ENCODE data around the gene PRRT3. TPM values are rescaled to one million over a fixed set of nuclear protein-coding genes. Genes with fewer than 3 reads are reported as not detected.

Gene PRRT3
- total and polyA plus RNA-seq, 2 of the 13 experiments (the other 11 are each of a cell fraction or from before 2014, with no cell fraction given): 0.22 to 0.44 TPM

DNA sequence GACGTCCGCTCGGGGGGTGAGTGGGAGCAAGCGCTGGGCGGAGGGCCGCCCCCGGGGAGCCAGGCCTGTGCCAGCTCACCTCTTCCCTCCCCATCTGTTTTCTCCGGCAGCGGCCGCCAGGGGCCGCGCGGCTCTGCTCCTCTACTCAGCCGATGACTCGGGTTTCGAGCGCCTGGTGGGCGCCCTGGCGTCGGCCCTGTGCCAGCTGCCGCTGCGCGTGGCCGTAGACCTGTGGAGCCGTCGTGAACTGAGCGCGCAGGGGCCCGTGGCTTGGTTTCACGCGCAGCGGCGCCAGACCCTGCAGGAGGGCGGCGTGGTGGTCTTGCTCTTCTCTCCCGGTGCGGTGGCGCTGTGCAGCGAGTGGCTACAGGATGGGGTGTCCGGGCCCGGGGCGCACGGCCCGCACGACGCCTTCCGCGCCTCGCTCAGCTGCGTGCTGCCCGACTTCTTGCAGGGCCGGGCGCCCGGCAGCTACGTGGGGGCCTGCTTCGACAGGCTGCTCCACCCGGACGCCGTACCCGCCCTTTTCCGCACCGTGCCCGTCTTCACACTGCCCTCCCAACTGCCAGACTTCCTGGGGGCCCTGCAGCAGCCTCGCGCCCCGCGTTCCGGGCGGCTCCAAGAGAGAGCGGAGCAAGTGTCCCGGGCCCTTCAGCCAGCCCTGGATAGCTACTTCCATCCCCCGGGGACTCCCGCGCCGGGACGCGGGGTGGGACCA lies 19.2 kb downstream of the PRRT3 start (continued):
- 0 out of 2 replicates have a peak, but pooled peaks have one; percentile 24 for TF ChIP-seq ZNF549 (CRISPR knock-in tag; IDR thresholded peaks at IDR 0.05)
- TF ChIP-seq, protein P1, sequence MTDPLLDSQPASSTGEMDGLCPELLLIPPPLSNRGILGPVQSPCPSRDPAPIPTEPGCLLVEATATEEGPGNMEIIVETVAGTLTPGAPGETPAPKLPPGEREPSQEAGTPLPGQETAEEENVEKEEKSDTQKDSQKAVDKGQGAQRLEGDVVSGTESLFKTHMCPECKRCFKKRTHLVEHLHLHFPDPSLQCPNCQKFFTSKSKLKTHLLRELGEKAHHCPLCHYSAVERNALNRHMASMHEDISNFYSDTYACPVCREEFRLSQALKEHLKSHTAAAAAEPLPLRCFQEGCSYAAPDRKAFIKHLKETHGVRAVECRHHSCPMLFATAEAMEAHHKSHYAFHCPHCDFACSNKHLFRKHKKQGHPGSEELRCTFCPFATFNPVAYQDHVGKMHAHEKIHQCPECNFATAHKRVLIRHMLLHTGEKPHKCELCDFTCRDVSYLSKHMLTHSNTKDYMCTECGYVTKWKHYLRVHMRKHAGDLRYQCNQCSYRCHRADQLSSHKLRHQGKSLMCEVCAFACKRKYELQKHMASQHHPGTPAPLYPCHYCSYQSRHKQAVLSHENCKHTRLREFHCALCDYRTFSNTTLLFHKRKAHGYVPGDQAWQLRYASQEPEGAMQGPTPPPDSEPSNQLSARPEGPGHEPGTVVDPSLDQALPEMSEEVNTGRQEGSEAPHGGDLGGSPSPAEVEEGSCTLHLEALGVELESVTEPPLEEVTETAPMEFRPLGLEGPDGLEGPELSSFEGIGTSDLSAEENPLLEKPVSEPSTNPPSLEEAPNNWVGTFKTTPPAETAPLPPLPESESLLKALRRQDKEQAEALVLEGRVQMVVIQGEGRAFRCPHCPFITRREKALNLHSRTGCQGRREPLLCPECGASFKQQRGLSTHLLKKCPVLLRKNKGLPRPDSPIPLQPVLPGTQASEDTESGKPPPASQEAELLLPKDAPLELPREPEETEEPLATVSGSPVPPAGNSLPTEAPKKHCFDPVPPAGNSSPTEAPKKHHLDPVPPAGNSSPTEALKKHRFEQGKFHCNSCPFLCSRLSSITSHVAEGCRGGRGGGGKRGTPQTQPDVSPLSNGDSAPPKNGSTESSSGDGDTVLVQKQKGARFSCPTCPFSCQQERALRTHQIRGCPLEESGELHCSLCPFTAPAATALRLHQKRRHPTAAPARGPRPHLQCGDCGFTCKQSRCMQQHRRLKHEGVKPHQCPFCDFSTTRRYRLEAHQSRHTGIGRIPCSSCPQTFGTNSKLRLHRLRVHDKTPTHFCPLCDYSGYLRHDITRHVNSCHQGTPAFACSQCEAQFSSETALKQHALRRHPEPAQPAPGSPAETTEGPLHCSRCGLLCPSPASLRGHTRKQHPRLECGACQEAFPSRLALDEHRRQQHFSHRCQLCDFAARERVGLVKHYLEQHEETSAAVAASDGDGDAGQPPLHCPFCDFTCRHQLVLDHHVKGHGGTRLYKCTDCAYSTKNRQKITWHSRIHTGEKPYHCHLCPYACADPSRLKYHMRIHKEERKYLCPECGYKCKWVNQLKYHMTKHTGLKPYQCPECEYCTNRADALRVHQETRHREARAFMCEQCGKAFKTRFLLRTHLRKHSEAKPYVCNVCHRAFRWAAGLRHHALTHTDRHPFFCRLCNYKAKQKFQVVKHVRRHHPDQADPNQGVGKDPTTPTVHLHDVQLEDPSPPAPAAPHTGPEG (CRISPR knock-in tag; IDR thresholded peaks at IDR 0.05): no peak
- no peak for TF ChIP-seq SALL2 (CRISPR knock-in tag; IDR thresholded peaks at IDR 0.05)
- TF ChIP-seq, protein P2, sequence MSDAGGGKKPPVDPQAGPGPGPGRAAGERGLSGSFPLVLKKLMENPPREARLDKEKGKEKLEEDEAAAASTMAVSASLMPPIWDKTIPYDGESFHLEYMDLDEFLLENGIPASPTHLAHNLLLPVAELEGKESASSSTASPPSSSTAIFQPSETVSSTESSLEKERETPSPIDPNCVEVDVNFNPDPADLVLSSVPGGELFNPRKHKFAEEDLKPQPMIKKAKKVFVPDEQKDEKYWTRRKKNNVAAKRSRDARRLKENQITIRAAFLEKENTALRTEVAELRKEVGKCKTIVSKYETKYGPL (CRISPR knock-in tag; IDR thresholded peaks at IDR 0.05): no peak
- no peak for TF ChIP-seq HNRNPK (IDR thresholded peaks at IDR 0.05; ENCODE audit: low read depth, low read length, poor library complexity, severe bottlenecking)
- no peak for TF ChIP-seq ARNT (IDR thresholded peaks at IDR 0.05)
- TF ChIP-seq, protein P3, sequence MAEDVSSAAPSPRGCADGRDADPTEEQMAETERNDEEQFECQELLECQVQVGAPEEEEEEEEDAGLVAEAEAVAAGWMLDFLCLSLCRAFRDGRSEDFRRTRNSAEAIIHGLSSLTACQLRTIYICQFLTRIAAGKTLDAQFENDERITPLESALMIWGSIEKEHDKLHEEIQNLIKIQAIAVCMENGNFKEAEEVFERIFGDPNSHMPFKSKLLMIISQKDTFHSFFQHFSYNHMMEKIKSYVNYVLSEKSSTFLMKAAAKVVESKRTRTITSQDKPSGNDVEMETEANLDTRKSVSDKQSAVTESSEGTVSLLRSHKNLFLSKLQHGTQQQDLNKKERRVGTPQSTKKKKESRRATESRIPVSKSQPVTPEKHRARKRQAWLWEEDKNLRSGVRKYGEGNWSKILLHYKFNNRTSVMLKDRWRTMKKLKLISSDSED (CRISPR knock-in tag; IDR thresholded peaks at IDR 0.05): no peak
- peak; percentile 10; the same call in 1 of the 2 replicates for TF ChIP-seq ZNF160 (CRISPR knock-in tag; IDR thresholded peaks at IDR 0.05)
- TF ChIP-seq, protein P4, sequence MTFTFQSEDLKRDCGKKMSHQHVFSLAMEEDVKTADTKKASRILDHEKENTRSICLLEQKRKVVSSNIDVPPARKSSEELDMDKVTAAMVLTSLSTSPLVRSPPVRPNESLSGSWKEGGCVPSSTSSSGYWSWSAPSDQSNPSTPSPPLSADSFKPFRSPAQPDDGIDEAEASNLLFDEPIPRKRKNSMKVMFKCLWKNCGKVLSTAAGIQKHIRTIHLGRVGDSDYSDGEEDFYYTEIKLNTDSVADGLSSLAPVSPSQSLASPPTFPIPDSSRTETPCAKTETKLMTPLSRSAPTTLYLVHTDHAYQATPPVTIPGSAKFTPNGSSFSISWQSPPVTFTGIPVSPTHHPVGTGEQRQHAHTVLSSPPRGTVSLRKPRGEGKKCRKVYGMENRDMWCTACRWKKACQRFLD (CRISPR knock-in tag; IDR thresholded peaks at IDR 0.05; ENCODE audit: borderline replicate concordance): peak; percentile 78; the same call in 1 of the 2 replicates
- TF ChIP-seq SIX4 (CRISPR knock-in tag; IDR thresholded peaks at IDR 0.05): peak; percentile 24; the same call in 1 of the 2 replicates
- peak; percentile 39; the same call in 1 of the 2 replicates for TF ChIP-seq MEIS1 (CRISPR knock-in tag; IDR thresholded peaks at IDR 0.05; ENCODE audit: borderline replicate concordance)
- TF ChIP-seq MED13 (CRISPR knock-in tag; IDR thresholded peaks at IDR 0.05): peak; percentile 48; the same call in 1 of the 2 replicates
- peak; percentile 87 for TF ChIP-seq RBFOX2 (IDR thresholded peaks at IDR 0.05; ENCODE audit: low read depth, low read length)
- no peak; the same call in 1 of the 2 replicates for TF ChIP-seq SATB2 (CRISPR knock-in tag; IDR thresholded peaks at IDR 0.05)
- no peak for TF ChIP-seq SRF (IDR thresholded peaks at IDR 0.05; ENCODE audit: low read depth, low read length)
- peak; percentile 90 for TF ChIP-seq XRCC5 (optimal IDR thresholded peaks at IDR 0.05; ENCODE audit: low read length)
- TF ChIP-seq RELA (CRISPR knock-in tag; IDR thresholded peaks at IDR 0.05): no peak
- peak; percentile 71; the same call in 1 of the 2 replicates for TF ChIP-seq ZNF782 (CRISPR knock-in tag; IDR thresholded peaks at IDR 0.05; ENCODE audit: borderline replicate concordance)
- TF ChIP-seq, protein P5, sequence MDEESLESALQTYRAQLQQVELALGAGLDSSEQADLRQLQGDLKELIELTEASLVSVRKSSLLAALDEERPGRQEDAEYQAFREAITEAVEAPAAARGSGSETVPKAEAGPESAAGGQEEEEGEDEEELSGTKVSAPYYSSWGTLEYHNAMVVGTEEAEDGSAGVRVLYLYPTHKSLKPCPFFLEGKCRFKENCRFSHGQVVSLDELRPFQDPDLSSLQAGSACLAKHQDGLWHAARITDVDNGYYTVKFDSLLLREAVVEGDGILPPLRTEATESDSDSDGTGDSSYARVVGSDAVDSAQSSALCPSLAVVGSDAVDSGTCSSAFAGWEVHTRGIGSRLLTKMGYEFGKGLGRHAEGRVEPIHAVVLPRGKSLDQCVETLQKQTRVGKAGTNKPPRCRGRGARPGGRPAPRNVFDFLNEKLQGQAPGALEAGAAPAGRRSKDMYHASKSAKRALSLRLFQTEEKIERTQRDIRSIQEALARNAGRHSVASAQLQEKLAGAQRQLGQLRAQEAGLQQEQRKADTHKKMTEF (CRISPR knock-in tag; IDR thresholded peaks at IDR 0.05): peak; percentile 77; the same call in 1 of the 2 replicates

All from HepG2 (cell line).